Neural cell (in vitro differentiated cells): ENCODE data around the gene BMAL1. TPM values are rescaled to one million over a fixed set of nuclear protein-coding genes. Genes with fewer than 3 reads are reported as not detected.

Source experiments
- H2AFZ ChIP-seq: fragments of 200-600, 300-800 bp; sonication (generic), shearing (Covaris generic); 2 replicates; pipeline ENCODE4 v1.6.0; 2014; ENCODE audit warnings: low read depth, mild to moderate bottlenecking, antibody characterized with exemption, low read length, moderate library complexity
- H3F3A ChIP-seq: fragments of 200-600 bp; shearing (Covaris generic); 2 replicates; pipeline ENCODE4 v1.6.1; 2016; ENCODE audit warnings: mild to moderate bottlenecking, moderate library complexity, mixed read lengths, antibody characterized with exemption, low read length; ENCODE audit not compliant: insufficient read depth, poor library complexity, severe bottlenecking
- H3K27ac ChIP-seq: fragments of 200-600, 300-800 bp; sonication (generic), shearing (Covaris generic); 2 replicates; pipeline ENCODE4 v1.5.1; 2014; ENCODE audit warnings: mild to moderate bottlenecking, low read length, moderate library complexity
- H3K27me3 ChIP-seq: fragments of 300-800, 200-600 bp; sonication (generic), shearing (Covaris generic); 2 replicates; pipeline ENCODE4 v1.6.0; 2014; ENCODE audit warnings: mild to moderate bottlenecking, low read depth, low read length, moderate library complexity; ENCODE audit not compliant: insufficient read depth
- H3K36me3 ChIP-seq: fragments of 300-800, 200-600 bp; sonication (generic), shearing (Covaris generic); 2 replicates; pipeline ENCODE4 v1.5.1; 2014; ENCODE audit warnings: mild to moderate bottlenecking, antibody characterized with exemption, low read length, moderate library complexity; ENCODE audit not compliant: insufficient read depth
- H3K4me2 ChIP-seq: fragments of 300-800, 200-600 bp; sonication (generic), shearing (Covaris generic); 2 replicates; pipeline ENCODE4 v1.6.0; 2014; ENCODE audit warnings: mild to moderate bottlenecking, low read length
- H3K4me3 ChIP-seq: fragments of 300-800, 200-600 bp; sonication (generic), shearing (Covaris generic); 2 replicates; pipeline ENCODE4 v1.5.1; 2014; ENCODE audit warnings: mild to moderate bottlenecking, low read length, moderate library complexity
- H3K79me2 ChIP-seq: fragments of 200-600 bp; shearing (Covaris generic); replicated peaks from 2 replicates; pipeline ENCODE4 v1.6.0; 2014; ENCODE audit warnings: mild to moderate bottlenecking, low read length, moderate library complexity; ENCODE audit not compliant: insufficient read depth
- H3K9ac ChIP-seq: fragments of 300-800, 200-600 bp; sonication (generic), shearing (Covaris generic); 2 replicates; pipeline ENCODE4 v1.6.1; 2016; ENCODE audit warnings: mild to moderate bottlenecking, low read length, mixed read lengths
- H3K9me2 ChIP-seq: fragments of 200-600 bp; shearing (Covaris generic); 2 replicates; pipeline ENCODE4 v1.6.1; 2016; ENCODE audit warnings: mild to moderate bottlenecking, low read length, mixed read lengths; ENCODE audit not compliant: insufficient read depth
- H3K9me3 ChIP-seq: fragments of 200-600, 300-800 bp; sonication (generic), shearing (Covaris generic); 2 replicates; pipeline ENCODE4 v1.6.1; 2016; ENCODE audit warnings: mild to moderate bottlenecking, mixed run types, low read length, moderate library complexity, mixed read lengths
- H4K20me1 ChIP-seq: fragments of 200-600 bp; shearing (Covaris generic); 2 replicates; pipeline ENCODE4 v1.6.1; 2016; ENCODE audit warnings: mild to moderate bottlenecking, mixed run types; ENCODE audit not compliant: insufficient read depth
- CTCF ChIP-seq: fragments of 450-650 bp; IDR thresholded peaks from 2 replicates; pipeline ENCODE4 v1.5.1; 2014; ENCODE audit warnings: antibody characterized with exemption, mild to moderate bottlenecking, moderate library complexity; ENCODE audit not compliant: poor library complexity, severe bottlenecking
- EP300 ChIP-seq: fragments of 450-650 bp; conservative IDR thresholded peaks from 2 replicates; pipeline ENCODE4 v1.6.1; 2014; ENCODE audit warnings: antibody characterized with exemption, mild to moderate bottlenecking, moderate library complexity; ENCODE audit not compliant: poor library complexity, severe bottlenecking
- EZH2 ChIP-seq: fragments of 200-600, 300-800 bp; shearing (Covaris generic), sonication (generic); IDR thresholded peaks from 2 replicates; pipeline ENCODE4 v1.6.1; 2014; ENCODE audit warnings: antibody characterized with exemption, low read length, borderline replicate concordance, mild to moderate bottlenecking; ENCODE audit not compliant: insufficient read depth, poor library complexity, severe bottlenecking
- MXI1 ChIP-seq: fragments of 450-650 bp; conservative IDR thresholded peaks from 2 replicates; pipeline ENCODE4 v1.6.1; 2014; ENCODE audit warnings: antibody characterized with exemption, mild to moderate bottlenecking; ENCODE audit not compliant: poor library complexity, severe bottlenecking
- POLR2AphosphoS5 ChIP-seq: IDR thresholded peaks from 2 replicates; pipeline ENCODE4 v1.6.1; 2012
- RAD21 ChIP-seq: fragments of 450-650 bp; conservative IDR thresholded peaks from 2 replicates; pipeline ENCODE4 v1.6.1; 2014; ENCODE audit warnings: antibody characterized with exemption, mild to moderate bottlenecking, moderate library complexity
- REST ChIP-seq: IDR thresholded peaks from 2 replicates; pipeline ENCODE4 v1.6.1; 2012; ENCODE audit warnings: borderline replicate concordance
- SMC3 ChIP-seq: fragments of 450-650 bp; conservative IDR thresholded peaks from 2 replicates; pipeline ENCODE4 v1.6.1; 2014; ENCODE audit warnings: antibody characterized with exemption, mild to moderate bottlenecking, moderate library complexity; ENCODE audit not compliant: poor library complexity
- TAF1 ChIP-seq: IDR thresholded peaks from 2 replicates; pipeline ENCODE4 v1.6.1; 2012; ENCODE audit warnings: low read depth
- polyA plus RNA-seq: library from polyadenylated mRNA; depleted of rRNA; stranded (reverse); fragments of >200 nt; gene quantifications from 2 replicates; pipeline ENCODE4 v1.2.3, GENCODE V29; 2014

The BMAL1 gene
- polyA plus RNA-seq, 1 donor from 2014 or later: 17.1 TPM

DNA sequence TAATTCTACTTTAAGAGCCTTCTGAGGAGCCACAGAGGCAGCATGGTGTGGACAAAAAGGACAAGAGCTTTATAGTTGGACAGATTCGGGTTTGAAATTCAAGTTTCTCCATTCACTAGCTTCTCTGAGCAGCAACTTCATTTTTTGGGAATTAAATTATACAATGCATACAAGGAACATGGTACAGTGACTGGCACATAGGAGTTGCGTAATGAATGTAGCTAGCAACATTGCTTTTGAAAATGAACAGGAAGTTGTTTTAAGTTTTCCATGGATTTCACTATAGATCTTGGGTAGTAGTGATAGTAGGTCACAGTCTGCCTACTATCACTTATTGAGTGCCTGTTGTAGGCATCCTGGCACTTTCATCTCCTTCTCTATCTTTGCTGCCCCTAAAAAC is 41.0 kb upstream of the BMAL1 start:
- no peak overlapping the region for H3K4me2 ChIP-seq
- no peaks in the 10 kb centered on the region for H3F3A ChIP-seq
- H3K36me3 ChIP-seq: no peaks in the 10 kb centered on the region
- H3K4me3 ChIP-seq: no peak overlapping the region
- no peaks in the 10 kb centered on the region for H4K20me1 ChIP-seq
- no peak overlapping the region for H3K9ac ChIP-seq
- H3K27ac ChIP-seq: no peak overlapping the region
- TF ChIP-seq REST: no peak
- no peak for TF ChIP-seq TAF1
- TF ChIP-seq SMC3: no peak
- no peak for TF ChIP-seq RAD21
- no peak for TF ChIP-seq EP300
- no peak for TF ChIP-seq MXI1
- TF ChIP-seq POLR2AphosphoS5: no peak
- H3K79me2 ChIP-seq: no peaks in the 10 kb centered on the region
- no peaks in the 10 kb centered on the region for H3K27me3 ChIP-seq
- no peaks in the 10 kb centered on the region for H3K9me2 ChIP-seq
- H3K9me3 ChIP-seq: no peaks in the 10 kb centered on the region
- H2AFZ ChIP-seq: no peak overlapping the region

DNA sequence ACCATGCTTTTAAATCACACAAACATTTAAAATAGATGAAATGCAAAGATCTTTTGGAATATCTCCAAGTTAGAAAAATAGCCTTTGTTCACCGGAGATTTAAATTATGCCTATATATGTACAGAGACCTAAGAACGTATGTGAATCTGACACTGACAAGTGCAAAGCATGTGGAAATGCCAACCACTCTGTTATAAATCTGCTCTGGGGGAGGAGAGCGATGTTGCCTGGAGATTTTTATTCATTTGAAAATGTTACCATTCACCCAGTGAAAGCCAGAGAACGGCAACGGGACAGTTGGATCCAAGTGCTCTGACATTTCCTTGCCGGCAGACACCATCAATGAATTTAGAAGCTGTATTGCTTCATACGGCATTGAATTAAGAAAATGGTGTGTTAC is 39.8 kb upstream of the BMAL1 start:
- Histone ChIP-seq H3K9me3 (no peaks in the 10 kb centered on the region), H3K27ac (no peak overlapping the region), H2AFZ (no peak overlapping the region), H4K20me1 (no peaks in the 10 kb centered on the region), H3K4me2 (no peak overlapping the region), H3K27me3 (no peaks in the 10 kb centered on the region), H3F3A (no peaks in the 10 kb centered on the region), H3K4me3 (no peak overlapping the region), H3K9ac (no peak overlapping the region), H3K79me2 (no peaks in the 10 kb centered on the region), H3K9me2 (no peaks in the 10 kb centered on the region), H3K36me3 (no peaks in the 10 kb centered on the region)
- TF ChIP-seq EZH2 (no peak), CTCF (no peak), TAF1 (no peak), REST (no peak), RAD21 (no peak), POLR2AphosphoS5 (no peak), MXI1 (no peak)
